HG03520 (cell line): ENCODE results near the gene PIP5KL1.
A peak's percentile ranks its signal among the peaks of the same experiment; 100 is the strongest.

Source experiments
- ATAC-seq: cut with Tn5 transposase; IDR thresholded peaks from one replicate; pipeline ENCODE4 v1.9.1; 2021; ENCODE audit warnings: mild to moderate bottlenecking, moderate library complexity; ENCODE audit not compliant: unreplicated experiment

PIP5KL1 gene

GRCh38 chr9:127934986-127935385 lies 4.4 kb upstream of the PIP5KL1 start:
- no peak for ATAC-seq

GRCh38 chr9:127934248-127934647 lies 3.7 kb upstream of the PIP5KL1 start:
- no peak for ATAC-seq

DNA sequence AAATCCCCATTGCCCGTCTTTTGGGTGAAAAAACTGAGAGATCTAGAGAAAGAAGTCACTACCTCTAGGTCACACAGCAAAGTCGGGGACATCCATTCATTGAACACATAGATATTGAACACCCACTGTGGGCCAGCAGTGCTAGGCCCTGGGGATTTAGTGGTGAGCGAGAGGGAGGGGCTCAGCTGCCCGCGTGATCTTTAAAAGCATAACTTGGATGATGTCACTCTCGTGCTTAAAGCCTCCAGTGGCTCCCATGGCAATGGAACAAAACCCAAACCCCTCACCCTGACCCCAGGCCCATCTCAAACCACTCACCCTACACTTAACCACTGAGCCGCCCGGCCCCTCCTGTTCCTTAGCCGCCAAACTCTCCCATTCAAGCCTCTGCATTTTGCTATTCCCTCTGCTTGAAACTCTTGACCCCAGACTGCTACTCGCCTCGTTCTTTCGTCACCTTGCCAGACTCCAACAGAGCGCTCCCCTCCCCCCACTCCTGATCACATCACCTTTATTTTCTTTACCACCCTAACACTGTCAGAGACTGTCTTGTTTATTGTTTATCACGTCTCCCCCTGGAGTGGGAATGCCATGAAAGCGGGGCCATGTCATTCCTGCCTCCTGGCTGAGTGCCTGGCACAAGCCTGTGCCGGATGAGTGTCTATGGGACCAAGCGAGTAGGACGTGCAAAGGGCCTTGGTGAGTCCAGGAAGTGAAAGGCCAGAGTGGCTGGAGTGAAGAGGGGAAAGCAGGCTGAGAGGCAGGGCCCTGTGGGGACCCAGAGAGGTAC lies 710 bp upstream of the PIP5KL1 start:
- ATAC-seq = peak; percentile 16

GRCh38 chr9:127929625-127929979 lies 975 bp downstream of the PIP5KL1 start:
- no peak for ATAC-seq

DNA sequence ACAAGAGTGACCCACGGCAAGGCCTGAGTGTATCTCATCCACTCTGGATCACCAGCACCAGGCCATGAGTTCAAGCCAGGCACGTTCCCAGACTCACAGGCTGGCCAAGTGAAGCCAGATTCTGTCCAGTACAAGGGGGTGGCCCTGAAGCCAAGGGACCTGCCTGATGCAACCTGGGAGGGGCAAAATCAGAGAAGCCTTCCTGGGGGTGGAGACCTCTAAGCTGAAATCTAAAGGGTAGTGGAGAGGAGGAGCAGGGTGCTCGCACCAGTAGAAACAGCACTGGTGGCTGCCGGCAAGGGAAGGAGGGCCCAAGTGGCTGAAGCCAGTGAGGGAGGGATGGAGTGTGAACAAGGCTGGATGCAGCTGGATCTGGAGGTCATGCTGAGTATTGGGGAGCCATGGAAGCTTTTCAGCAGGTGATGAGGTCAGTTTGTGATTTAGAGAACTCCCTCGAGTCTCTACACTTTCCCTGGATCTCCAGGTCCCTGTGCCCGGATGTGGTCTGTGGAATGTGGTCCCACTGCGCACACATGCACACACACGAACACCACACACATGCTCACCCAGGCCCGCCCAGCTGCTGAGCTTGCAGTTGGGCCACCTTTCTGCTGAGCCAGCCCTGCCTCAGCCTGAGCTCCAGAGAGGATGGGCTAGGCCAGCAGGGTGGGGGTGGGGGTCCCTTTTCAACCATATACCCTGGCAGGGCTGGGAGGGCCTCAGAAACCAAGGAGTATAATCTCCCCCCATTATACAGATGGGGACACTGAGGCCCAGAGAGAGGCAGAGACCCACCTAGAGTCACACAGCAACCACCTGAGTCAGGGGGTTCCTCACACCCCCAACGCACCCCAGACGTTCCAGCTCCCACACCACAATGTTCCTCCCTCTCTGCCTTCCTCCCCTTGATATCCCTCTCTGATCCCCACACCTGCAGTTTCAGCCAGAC lies 1.6 kb downstream of the PIP5KL1 start:
- no peak for ATAC-seq

DNA sequence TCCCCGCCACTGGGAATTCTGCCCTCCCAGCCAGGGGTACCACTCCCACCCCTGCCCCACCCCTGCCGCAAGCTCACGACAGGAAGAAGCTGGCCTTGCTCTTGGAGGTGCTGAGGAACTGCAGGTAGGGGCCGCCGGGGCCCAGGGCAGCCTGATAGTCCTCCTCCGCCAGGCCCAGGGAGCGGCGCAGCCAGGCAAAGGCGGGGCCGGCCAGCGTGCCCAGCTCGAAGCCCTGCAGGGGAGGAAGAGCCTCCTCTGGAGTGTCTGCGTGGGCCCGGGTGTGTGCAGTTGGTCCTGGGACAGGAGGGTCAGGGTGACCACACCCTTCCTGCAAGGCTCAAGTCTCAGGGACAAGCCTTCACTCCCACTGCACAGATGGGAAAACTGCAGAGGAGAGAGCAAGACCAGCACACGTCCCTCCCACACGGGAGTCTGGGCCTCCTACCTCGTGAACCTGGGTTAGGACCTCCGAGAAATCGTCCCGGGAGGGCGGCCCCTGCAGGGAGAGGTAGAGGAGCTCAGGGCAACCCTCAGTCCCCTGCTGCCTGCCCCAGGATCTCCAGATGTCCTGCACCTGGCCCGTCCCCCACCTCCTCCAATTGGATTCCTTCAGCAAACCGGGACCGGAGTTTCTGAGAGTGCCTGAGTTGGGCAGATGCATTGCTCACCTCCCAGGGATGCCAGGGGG lies 2.4 kb downstream of the PIP5KL1 start:
- ATAC-seq = no peak

DNA sequence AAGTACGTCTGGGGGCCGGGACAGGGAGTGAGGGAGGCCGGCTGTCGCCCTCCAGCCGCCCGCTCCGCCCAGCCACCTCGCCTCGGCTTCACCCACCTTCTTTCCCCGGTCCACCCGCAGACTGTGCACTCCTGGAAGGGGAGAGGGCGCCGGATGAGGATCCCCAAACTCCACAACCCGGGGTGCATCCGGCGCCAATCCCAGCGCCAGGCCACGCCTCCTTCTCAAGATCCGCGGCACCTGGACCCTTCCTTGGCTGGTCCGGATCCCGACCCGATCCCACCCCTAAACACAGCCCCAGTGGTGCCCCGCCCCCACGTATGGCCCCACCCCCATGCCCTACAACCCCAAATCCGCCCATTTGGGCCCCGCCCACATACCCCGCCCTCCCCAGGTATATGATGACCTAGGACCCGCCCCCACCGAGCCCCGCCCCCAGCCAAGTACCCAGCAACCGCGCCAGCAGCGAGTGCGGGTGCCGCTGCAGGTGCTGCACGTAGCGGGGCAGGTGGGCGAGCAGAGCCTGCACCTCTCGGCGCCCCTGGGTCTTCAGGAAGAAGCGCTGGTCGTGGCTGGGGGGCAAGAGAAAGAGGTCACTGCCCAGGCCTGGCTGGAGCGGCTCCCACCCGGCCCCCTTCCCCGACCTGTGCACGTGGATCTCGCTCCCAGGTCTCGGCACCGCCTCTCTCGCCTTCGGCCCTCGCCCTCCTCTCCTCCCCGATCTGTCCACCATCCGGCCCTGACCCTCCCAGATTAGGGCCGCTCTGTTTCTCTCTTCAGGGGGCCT lies 3.2 kb downstream of the PIP5KL1 start:
- ATAC-seq = no peak

DNA sequence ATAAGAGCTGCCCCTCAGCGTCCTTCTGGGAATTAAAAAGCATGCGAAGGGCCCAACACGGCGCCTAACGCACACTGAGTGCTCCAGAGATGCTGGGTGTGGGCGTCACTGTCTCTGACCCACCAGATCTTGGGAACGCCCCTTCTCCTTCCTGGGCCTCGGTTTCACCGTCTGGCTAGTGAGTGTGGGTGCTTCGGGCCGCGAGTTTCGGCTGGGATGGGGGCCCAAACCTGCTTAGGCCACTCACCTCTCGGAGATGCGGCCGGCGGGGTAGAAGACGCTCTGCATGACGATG lies 3.7 kb downstream of the PIP5KL1 start:
- ATAC-seq = no peak

DNA sequence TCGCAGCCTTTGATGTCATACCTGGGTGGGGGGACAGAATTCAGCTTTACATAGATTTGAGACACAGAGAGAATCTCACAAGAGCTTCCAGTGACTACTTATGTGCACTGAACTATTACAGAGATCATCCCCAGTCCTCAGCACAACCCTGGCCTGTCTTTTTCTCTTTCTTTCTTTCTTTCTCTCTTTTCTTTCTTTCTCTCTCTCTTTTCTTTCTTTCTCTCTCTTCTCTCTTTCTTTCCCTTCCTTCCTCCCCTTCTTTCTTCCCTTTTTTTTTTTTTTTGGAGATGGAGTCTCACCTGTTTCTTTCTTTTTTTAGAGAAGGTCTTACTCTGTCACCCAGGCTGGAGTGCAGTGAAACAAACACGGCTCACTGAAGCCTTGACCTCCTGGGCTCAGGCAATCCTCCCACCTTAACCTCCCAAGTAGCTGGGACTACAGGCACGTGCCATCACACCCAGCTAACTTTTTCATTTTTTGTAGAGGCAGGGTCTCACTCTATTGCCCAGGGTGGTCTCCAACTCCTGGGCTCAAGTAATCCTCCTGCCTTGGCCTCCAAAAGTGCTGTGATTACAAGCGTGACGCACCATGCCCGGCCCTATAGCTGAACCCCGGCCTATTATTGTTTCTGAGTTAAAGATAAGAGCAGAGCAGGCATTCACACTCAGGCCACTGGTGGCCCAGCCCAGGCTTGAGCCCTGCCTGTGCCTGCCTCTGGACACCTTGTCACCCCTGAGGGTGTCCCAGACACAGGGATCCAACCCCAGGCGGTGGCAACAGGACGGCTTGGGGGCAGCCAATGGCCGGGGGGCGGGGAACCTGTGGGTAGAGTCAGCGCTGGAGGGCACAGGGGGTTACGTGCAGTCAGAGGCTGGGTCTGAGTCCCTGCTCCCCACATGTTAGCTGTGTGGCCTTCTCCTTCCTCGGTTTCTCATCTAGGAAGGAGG lies 4.3 kb downstream of the PIP5KL1 start:
- ATAC-seq = no peak

DNA sequence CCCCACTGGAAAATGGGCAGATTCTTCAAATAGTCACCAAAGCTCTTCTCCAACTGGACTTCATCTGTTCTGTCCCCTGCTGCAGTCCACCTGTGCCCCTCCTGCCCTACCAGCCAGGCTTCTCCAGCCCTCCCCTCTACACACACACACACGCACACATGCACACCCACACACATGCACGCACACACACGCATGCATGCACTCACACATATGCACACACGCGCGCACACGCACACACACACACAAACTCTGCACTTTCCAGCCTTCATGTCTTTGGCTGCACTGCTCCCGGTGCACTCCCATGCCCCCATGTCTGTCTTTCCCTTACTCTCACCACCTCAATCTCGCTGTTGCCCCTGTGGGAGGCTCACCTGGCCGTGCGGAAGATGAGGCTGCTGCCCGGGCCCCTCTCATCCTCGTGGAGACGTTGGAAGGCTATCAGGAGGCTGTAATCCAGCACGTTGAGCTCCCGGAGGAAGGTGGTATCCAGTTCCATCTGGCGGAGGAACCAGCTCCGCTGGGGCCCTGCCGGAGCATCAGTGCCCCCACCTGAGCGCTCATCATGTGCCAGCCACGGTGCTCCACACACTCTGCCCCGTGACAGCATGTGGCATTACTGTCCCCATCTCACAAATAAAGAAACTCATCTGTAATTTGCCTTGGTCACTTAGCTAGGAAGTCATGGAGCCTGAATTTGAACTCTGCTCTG lies 5.7 kb downstream of the PIP5KL1 start:
- ATAC-seq = no peak

- no peak for ATAC-seq
Measured at GRCh38 chr9:127923771-127924170, 6.8 kb downstream of the PIP5KL1 start.

GRCh38 chr9:127923046-127923445 lies 7.5 kb downstream of the PIP5KL1 start:
- ATAC-seq = no peak

- no peak for ATAC-seq
Measured at GRCh38 chr9:127921557-127922120, 8.9 kb downstream of the PIP5KL1 start.

DNA sequence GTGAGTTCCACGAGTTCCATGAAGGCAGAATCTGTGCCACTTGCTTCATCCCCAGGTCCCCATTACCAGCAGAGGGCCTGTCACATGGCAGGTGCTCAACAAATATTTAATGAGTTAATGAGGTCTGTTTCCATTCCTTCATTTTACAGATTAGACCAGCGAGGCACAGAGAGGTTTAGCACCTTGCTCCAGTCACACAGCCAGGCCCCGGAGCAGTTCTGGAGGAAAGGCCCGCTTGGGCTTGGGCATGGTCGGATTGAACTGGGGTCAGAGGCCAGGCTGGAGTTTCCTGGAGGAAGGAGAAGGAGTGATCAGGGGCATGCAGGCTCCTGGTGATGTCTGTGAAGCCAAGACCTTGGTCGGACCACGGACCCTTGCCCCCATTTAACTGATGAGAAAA lies 9.8 kb downstream of the PIP5KL1 start:
- no peak for ATAC-seq

- no peak for ATAC-seq
Measured at GRCh38 chr9:127919253-127919815, 11.2 kb downstream of the PIP5KL1 start.

DNA sequence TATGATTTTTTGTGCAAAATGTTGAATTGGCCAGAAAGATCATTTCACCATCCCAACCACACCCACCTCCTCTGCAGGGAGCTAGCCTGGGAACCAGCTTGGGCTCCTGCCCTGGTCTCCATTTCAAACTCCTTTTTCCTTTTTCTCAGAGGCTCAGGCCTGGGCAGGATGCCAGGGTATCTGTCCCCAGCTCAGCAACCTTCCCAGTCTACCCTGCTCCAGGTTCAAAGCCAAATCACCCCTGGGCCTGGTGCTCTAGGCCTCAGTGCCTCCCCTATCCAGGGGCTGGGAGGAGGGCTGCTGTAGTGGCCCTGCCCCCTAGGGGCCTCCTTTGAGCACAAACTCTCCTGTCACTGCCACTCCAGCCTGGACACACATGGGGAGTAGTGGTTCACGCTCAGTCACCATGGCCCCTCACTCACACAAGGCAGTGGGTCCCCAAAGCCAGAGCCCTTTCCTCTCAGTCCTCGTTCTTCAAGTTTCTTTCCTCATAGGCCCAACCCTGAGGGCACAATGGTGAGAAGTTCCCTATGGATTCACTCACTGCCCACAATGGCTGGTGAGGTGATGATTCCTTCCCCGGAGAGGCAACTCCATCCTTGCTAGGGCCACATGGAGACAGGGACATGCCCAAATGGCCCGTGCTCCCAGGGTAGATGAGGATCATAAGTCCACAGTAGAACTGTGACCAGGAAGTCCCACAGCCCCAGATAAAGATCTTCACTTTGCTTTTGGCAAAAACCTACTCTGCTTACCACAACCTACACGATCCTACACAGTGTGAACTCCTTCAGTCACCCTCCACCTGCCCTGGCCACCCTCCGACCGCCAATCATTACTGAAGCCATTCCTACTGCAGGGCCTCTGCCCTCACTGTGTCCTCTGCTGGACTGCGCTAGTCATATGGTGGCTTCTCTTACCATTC lies 12.1 kb downstream of the PIP5KL1 start:
- no peak for ATAC-seq

DNA sequence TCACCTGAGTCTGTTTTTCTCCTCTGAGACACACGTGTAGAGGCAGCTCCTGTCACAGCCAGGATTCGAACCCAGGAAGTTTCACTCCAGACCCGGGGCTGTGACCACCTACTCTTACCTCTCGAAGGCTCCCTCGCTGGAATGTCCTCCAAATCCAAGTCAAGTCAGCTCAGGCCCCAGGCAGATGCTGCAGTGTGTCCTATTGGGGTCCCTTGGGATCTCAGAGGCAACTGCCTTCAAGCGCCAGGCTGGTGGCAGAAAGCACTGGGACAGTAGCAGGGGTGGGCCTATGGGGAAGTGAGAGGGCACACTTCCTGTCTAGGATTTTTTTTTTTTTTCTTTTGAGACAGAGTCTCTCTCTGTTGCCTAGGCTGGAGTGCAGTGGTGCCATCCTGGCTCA lies 13.0 kb downstream of the PIP5KL1 start:
- no peak for ATAC-seq
